Cardiac septum (tissue), 1 donor: Measurements from ENCODE around the gene BBX. TPM values are rescaled to one million over a fixed set of nuclear protein-coding genes. Genes with fewer than 3 reads are reported as not detected.
"Not testable (repeated sequence)": the region's sequence is repeated elsewhere in the genome, so short reads cannot be mapped to it uniquely, and the experiment has no call there.

ENCODE experiments used
- DNase-seq: peaks from one replicate; pipeline ENCODE4 v3.0.0-alpha.2; 2020; ENCODE audit warnings: low spot score
- intact Hi-C: fragments of 100-400 bp; cut with DNase I; formaldehyde crosslinking; loops from one replicate; pipeline ENCODE4 v1.14.0; 2022
- total RNA-seq: library from RNA; stranded (reverse); fragmentation: NEBNext Ultra II Directional; extraction: Animal tissue kit (Norgen Biotek cat#: 25700); gene quantifications from one replicate; pipeline ENCODE4 v1.2.1, GENCODE V29; 2021
- donor health status: DM: no; HTN: no; CAD: no.

Gene BBX
- total RNA-seq, 1 donor from 2014 or later: 45.3 TPM

DNA sequence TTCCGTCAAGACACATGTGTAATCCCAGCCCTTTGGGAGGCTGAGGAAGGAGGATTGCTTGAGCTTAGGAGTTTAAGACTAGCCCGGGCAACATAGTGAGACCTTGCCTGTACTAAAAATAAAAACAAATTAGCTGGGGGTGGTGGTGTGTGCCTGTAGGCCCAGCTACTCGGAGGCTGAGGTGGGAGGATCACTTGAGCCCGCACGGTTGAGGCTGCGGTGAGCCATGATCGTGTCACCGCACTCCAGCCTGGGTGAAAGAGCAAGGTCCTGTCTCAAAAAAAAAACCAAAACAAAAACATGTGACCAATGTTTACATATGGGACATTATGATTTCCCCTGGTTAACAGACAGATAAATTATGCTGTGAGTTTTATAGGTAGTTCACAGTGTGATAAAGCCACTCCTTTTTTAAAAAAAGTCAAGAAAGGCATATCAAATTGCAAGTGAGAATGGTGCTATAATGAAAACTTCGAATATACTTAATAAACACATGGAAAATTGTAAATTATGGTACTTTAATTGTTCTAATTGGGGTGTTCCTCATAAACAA, 9.2 kb downstream of the BBX start:
- intact Hi-C loops: no loop called here

DNA sequence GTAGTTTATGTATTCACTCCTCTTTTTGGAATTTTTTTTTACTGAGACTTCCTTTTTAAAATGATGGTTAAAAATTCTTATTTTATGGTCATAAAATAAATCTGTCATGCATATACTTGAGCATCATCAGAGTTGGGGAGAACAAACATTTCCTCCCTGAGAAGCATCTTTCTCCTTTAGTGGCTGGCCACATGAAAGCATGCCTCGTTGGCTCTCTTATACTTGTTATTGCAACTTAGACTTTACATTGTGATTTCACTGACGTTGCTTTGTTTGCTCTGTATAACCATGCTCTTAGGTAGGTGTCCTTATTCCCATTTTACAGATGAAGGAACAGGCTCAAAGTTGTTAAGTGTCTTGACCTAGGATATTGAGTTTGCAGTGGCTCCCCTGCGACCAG, 18.1 kb downstream of the BBX start:
- intact Hi-C loops: loop anchor here (5.0 kb wide), 1 partner anchor 304 kb away; no protein-coding TSS in a partner anchor
- DNase-seq: no peak

More for the DNA sequence above, 9.2 kb downstream of the BBX start:
- no peak for DNase-seq

DNA sequence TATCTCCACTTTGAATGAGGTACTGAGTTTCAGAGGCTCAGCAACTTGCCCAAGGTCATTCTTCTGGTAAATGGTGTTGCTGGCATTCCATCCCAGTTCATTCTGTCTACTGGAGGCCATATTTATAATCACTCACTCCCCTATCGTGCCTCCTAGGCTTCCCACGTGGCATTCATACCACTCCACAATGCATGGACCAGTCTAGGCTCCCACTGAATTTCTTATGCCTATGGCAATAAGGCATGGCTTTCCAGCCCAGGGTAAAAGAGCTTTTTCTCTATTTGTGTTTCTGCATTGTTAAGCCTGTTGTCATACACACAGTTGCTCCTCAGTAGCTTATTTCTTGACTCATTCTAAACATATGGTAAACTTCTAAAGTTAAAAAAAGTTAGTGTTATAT, 19.9 kb downstream of the BBX start:
- intact Hi-C loops: loop anchor here (5.0 kb wide), 1 partner anchor 305 kb away; no protein-coding TSS in a partner anchor
- DNase-seq: no peak

DNA sequence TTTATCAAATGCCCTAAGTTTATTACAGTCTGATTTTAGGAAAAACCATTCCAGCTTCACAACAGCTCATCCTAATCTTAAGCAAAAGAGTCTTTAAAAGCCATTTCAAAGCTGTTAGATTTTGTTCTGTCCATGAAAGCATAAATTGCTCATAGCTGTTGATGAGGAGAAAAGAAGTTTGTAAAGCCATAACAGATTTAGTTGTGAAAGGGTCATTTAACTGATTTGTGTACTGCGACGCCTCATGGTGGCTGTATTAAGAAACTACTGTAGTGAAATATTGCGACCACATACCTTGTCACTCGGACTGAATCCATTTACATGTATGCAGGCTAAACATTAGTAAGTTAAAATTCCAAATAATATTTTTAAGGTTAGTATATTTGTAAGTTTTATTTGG, 20.9 kb downstream of the BBX start:
- intact Hi-C loops: loop anchor here (5.0 kb wide), 1 partner anchor 306 kb away; no protein-coding TSS in a partner anchor
- DNase-seq: no peak

DNA sequence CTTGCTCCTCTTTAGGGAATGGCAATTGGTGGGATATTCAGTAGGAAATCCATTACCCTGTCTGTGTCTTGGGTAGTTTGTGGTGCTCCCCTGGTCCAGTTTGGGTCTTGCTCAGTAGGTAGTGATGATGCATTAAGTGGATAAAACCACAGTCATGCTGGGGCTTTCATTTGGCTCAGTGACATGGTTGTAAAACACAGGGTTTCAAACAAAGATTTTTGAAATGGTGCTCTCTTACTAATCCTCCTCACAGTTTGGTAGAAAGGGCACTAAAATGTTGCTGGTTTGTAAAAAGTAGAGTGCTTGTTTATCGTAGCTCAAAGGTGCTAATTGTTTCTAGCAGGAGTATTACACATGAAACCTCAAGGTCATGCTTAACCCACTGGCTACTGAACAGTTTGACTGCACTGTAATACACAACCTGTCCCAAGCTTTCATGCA, 22.9 kb downstream of the BBX start:
- intact Hi-C loops: no loop called here

DNA sequence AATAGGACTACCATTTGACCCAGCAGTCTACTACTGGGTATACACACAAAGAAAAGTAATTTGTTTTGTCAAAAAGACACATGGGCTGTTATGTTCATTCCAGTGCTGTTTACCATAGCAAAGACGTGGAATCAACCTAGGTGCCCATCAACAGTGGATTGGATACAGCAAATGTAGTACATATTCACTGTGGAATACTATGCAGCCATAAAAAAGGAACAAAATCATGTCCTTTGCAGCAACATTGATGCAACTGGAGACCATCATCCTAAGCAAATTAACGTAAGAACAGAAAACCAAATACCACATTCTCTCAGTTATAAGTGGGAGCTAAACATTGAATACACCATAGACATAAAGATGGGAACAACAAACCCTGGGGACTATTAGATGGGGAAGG, 25.8 kb downstream of the BBX start:
- DNase-seq: no peak
- intact Hi-C loops: no loop called here

More for the DNA sequence above, 22.9 kb downstream of the BBX start:
- no peak for DNase-seq

DNA sequence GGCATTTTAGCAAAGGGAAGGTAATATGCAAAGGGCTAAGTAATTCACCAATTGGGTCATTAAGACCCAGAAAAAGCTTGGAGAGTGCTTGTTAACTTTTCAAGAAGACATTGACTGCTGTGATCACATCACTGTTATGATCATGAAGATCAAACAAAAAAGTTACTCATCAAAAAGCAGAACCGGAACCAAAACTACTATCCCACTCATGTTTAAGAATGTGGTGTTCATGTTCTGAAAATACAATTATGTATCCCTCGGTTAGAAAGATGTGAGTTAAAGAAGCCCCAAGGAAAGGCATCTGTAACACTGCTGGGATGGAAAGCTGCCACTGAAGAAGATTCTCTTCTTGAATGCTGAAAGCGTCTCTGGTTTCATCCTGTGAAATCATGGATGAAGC, 32.6 kb downstream of the BBX start:
- intact Hi-C loops: no loop called here
- no peak for DNase-seq

DNA sequence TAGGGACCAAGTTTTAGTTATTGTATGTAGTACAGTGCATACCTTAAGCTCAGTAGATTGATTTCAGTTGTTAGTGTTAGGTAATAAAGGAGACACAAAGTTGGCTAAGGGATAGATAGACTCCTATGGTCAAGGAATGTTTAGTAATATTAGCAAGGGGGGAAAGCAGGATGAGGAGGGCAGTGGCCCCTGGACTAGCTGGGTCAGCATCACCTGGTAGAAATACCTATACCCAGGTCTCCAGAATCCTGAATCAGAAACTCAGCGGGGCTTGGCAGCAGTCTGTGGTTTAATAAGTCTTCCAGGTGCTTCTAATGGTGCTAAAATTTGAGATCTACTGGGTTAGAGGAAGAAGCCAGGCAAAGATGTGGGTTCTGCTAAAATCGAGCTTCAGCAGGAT, 35.0 kb downstream of the BBX start:
- intact Hi-C loops: no loop called here

DNA sequence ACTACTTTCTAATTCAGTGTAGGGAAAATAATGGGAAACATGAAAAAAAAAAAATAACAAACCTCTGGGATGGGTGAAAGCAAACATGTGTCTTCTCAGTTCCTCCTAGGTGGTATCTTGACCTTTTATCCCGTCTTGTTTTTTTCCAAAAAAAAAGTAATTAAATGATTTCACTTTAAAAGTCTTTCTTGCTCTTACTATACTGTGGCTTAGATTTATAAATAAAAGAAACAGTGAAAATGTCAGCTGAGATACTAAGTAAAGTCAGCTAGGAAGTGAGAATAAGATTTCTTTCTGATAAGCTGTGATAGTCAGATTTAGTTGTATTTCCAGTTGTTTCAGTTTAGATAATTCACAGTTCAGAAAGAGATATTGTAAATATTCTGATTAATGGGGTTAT, 37.4 kb downstream of the BBX start:
- no peak for DNase-seq
- intact Hi-C loops: no loop called here

More for the DNA sequence above, 35.0 kb downstream of the BBX start:
- DNase-seq: no peak

DNA sequence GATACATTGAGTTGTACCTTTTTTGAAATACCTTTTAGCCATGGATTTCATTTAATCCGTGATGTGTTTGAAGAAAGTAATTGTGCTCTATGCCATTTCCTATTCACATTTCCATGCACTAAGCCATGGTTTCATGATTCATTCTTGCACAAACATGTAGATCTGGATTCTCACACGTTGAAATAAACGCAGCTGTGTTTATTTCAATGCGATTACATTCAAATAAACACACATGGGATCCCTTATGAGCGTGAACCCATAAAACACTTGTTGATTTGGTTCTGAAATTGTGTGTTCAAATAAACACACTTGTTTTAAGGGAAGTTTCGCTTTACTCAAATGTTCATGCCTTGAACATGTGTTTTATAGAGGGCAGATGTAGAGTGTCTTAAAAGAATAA, 39.2 kb downstream of the BBX start:
- no peak for DNase-seq
- intact Hi-C loops: no loop called here

DNA sequence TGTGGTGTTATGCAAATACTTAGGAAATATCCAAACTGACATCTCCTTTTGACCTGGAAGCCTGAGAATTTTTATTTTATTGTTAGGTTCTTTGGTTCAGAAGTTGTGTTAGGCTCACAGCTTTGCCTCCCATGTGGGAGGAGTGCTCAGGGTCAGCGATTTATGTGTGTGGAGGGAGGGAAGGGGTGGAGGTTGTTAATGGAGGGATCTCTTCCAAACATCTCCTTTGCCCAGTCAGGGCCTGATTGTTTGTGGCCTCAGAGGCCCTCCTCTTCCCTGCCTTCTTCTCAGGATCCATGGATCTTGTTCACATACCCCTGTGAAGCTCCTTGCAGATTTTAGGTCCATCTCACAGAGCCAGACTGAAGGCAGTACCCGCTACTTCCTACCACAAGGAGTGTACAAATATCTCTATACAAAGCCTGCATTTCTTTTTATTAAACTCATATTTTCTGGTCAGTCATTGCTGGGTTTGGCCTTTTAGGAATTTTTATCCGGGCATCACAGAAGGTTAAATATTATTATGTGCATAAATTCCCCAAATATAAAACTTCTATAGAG, 40.3 kb downstream of the BBX start:
- intact Hi-C loops: no loop called here
- DNase-seq: no peak

DNA sequence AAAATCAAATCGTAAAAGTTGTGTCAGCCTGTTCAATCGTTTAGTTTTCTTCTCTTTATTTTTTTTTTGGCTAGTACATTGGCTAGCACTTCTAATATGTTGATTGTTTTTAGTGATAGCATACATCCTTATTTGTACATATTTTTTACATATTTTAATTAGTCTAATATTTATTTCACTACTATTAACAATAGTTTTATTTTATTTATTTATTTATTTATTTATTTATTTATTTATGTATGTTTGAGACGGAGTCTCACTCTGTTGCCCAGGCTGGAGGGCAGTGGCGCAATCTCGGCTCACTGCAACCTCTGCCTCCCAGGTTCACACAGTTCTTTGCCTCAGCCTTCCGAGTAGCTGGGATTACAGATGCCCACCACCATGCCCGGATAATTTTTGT, 42.5 kb downstream of the BBX start:
- intact Hi-C loops, DNase-seq: not testable (repeated sequence)

DNA sequence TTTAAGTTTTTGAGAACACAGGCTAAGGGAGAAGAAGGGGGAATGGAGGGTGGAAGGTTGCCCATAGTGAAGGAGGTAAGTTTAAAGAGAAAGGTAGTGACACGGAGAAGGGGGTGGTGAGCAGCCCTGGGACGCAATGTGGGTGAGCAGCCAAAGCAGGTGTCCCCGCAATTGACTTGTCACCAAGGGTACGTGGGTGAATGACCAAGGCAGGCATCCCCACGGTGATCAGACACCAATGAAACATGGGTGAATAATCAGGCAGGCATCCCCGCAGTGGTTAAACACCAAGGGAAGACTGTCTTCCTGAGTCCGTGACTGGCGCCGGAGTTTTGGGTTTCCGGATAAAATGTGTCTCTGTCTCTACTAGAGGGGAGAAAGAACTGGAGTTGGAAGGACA, 48.3 kb downstream of the BBX start:
- not testable (repeated sequence) for DNase-seq
- intact Hi-C loops: loop anchor here (10.0 kb wide), 1 partner anchor 174 kb away; no protein-coding TSS in a partner anchor

DNA sequence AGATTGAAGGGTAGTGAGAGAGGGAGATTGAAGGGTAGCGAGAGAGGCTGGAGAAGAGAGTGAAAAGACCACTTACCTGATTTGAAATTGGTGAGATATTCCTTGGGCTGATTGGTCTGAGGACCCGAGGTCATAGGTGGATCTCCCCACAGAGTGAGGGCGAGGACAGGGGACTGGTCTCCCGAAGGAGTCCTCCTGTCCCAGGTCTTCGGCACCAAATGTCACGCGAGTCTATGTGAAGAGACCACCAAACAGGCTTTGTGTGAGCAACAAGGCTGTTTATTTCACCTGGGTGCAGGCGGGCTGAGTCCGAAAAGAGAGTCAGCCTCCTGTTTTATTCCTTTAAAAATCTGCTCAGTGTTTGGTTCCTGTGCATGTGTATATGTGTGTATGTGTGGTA, 48.7 kb downstream of the BBX start:
- DNase-seq: not testable (repeated sequence)
- intact Hi-C loops: loop anchor here (10.0 kb wide), 1 partner anchor 173 kb away; no protein-coding TSS in a partner anchor

DNA sequence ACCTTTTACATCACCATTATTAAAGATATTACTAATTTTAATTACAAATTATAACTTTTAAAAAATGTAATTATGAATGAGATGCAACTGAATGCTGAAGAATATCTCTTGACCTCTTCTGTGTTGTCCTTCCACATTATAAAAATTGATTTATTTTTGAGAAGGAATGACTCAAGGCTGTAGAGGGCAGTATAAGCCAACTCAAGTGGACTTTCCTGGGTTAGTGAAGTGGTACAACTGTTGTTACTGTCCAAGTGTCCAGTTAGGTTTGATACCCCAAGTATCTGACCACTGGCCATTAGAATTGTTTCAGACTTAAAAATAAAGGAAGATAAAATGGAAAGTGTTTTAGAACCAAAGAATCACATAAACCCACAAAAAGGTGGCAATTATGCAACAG, 51.9 kb downstream of the BBX start:
- no peak for DNase-seq
- intact Hi-C loops: loop anchor here (5.0 to 10.0 kb wide), 4 partner anchors 88 to 353 kb away; no protein-coding TSS in a partner anchor

DNA sequence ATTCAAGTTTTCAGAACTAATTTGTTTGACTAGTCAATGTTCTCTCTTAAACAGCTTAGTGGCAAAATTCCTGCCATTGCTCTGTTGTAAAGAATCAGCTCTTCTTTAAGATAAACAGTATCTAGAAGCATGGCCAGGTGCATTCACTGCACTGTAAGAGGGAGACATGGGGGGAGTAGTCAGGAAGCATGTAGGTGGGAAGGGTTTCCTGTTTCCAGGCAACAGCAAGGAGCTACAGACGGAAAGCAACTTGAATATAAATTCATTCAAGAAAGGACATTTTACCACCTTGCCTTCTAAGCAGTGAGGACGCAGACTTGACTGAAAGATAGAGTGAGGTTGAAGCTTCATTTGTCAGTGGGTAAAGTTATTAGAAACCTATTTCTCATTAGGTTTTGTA, 55.3 kb downstream of the BBX start:
- intact Hi-C loops: loop anchor here (5.0 to 10.0 kb wide), 4 partner anchors 84 to 349 kb away; no protein-coding TSS in a partner anchor
- no peak for DNase-seq

DNA sequence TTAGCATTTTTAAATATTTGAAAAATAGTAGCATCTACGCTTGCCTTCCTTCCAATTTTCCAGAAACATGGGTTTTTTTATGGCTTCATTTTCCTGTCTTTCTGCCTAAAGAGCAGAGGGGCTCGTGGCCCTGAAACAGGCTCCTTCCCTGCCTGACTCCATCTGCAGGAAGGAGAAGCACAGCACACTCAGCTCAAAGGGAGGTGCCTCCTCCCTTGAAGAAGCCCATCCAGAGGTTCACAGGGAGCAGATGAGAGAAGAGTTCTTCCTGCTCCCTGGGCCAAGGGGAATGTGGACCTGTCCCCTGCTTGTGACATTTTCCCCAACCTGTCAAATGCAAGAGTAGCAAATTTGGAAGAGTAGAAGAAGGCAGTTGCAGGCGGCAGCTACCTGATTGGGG, 55.8 kb downstream of the BBX start:
- intact Hi-C loops: loop anchor here (5.0 to 10.0 kb wide), 4 partner anchors 84 to 349 kb away; no protein-coding TSS in a partner anchor
- DNase-seq: no peak

DNA sequence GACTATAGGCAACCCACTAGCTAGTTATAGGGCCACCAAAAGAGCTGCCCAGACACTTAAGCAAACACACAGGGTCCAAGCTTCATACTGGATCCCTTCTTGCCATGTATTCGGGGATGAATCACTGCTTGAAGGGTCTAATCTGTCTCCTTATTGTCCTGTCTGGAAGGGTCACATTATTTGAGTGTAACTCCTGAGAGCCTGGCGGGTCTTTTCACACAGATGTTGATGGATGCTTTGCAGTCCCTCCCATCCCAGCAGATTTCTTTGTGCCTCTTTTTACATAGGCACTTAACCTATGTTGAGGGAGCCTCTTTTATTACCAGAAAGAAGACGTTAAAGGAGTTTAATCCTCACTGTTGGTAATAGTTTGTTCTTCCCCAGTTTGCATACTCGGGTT, 56.6 kb downstream of the BBX start:
- DNase-seq: no peak
- intact Hi-C loops: loop anchor here (5.0 to 10.0 kb wide), 4 partner anchors 83 to 348 kb away; no protein-coding TSS in a partner anchor

DNA sequence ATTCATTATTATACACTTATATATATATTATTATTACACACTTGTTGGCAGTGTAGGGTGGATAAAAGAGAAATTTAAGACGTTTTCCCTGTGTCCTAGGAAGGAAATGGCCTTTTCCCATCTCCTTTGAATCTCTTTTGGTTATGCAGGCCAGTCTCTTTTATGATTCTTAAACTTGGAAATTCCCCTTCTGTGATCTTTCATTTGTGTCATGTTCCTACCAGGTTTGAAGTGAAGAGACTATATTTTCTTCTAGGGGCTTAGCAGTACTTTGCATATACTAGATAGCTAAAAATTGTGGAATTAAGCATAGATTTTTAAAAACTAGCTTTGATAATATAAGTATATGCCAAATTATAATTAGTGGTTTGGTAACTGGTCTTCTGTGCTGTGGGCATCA, 58.5 kb downstream of the BBX start:
- intact Hi-C loops: no loop called here
- no peak for DNase-seq

DNA sequence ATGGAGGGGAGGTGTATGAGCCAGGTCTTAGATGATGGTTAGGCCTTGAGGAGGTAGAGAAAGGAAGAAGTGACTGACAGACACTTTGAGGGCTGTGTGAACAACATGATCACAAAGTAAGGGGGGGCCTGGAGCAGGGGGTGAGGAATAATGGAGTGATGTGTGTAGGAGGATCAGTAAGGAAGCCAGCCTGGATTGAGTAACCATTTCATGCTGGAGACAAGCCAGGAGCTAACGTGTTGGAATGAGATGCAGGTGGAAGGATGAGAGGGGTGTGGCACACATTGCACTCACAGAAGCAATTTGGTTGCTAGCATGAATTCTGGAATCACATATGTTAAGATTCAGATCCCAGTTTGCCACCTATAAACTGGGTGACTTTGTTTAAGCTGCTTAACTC, 65.5 kb downstream of the BBX start:
- intact Hi-C loops: no loop called here
- no peak for DNase-seq

DNA sequence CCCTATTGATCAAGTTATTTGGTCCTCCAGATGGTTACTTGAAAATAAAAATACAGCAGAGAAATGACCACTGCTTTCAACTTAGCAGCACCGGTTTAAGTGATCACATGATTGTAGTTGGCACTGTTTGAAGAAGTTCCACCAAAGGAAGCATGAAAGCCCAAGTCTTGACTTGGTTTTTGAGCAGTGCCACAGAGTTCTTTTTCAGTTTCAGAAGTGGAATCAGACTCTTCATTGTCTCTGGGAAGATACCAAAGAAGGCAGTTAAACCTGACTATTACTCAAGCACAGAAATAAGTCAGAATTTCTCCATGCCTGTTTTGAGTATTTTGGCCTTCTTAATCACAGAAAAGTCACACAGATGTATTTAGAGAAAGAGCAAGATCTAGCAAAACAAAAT, 66.7 kb downstream of the BBX start:
- no peak for DNase-seq
- intact Hi-C loops: no loop called here
